Lower leg skin (tissue), 3 donors: ENCODE data around the gene IL2.

ENCODE experiments used
- POLR2A ChIP-seq, 2 donors: fragments of 450-650 bp; IDR thresholded peaks; one replicate each; pipeline ENCODE4 v1.6.1; 2016 to 2017; ENCODE audit warnings: antibody characterized with exemption in 2 of 2, mild to moderate bottlenecking in 1 of 2, moderate library complexity in 1 of 2
- TF ChIP-seq, protein P1 (sequence below), 3 donors: fragments of 450-650 bp; IDR thresholded peaks; one replicate each; pipeline ENCODE4 v1.5.1; 2016; ENCODE audit warnings: antibody characterized with exemption in 3 of 3, mild to moderate bottlenecking in 3 of 3, moderate library complexity in 2 of 3

DNA sequence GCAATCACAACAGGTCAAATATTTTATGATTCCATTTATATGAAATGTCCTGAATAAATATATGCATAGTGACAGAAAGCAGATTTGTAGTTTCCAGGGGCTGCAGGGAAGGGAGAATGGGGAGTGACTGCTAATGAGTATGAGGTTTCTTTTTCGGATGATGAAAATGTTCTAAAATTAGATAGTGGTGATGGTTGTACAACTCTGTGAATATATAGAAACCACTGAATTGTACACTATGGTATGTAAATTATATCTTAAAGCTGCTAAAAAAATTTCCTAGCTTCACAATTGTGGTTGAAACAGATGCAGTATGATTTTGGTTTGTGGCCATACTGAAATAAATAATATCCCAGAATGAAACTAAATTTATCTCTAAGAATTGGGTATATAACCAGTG, 12.9 kb upstream of the IL2 start:
- no peak for TF ChIP-seq POLR2A (IDR thresholded peaks at IDR 0.05)
- TF ChIP-seq, protein P1, sequence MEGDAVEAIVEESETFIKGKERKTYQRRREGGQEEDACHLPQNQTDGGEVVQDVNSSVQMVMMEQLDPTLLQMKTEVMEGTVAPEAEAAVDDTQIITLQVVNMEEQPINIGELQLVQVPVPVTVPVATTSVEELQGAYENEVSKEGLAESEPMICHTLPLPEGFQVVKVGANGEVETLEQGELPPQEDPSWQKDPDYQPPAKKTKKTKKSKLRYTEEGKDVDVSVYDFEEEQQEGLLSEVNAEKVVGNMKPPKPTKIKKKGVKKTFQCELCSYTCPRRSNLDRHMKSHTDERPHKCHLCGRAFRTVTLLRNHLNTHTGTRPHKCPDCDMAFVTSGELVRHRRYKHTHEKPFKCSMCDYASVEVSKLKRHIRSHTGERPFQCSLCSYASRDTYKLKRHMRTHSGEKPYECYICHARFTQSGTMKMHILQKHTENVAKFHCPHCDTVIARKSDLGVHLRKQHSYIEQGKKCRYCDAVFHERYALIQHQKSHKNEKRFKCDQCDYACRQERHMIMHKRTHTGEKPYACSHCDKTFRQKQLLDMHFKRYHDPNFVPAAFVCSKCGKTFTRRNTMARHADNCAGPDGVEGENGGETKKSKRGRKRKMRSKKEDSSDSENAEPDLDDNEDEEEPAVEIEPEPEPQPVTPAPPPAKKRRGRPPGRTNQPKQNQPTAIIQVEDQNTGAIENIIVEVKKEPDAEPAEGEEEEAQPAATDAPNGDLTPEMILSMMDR (IDR thresholded peaks at IDR 0.05): no peak
